Right lobe of liver (tissue), 4 donors: Measurements from ENCODE around the gene KRT36.

Experiments
- POLR2A ChIP-seq: fragments of 450-650 bp; IDR thresholded peaks from one replicate; pipeline ENCODE4 v1.6.1; 2017; ENCODE audit warnings: antibody characterized with exemption, mild to moderate bottlenecking
- TF ChIP-seq, protein P1 (sequence below), 4 donors: fragments of 200-600 bp in 3 of 4; fragments of 450-650 bp in 1 of 4; IDR thresholded peaks; one replicate each; pipeline versions ENCODE4 v1.5.1 to v1.8.0; 2016 to 2022; ENCODE audit warnings: antibody characterized with exemption in 4 of 4, mild to moderate bottlenecking in 2 of 4
- donor health status: DM: no; HTN: no; CAD: no.
- donor health status: DM: no; HTN: no; CAD: no.
- donor health status: DM: no; HTN: yes; CAD: no.

DNA sequence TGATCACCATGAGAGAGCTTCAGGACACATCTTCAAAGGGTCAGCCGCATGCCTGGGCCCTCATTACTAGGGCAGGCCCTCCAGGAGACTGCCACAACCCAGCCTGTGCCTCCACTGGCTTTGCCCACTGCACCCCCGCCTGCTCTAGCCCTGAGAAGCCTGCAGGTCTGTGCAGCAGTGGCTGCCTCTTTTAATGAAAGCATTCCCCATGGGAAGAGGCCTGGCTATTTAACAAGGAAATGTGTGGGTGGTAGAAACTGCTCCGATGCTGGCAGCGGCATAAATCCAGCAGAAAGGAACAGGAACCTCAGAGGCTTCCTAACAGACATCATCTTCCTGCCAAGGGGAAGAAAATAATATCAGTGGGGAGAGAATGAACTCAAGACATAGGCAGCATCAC is 22.1 kb downstream of the KRT36 start:
- TF ChIP-seq, protein P1, sequence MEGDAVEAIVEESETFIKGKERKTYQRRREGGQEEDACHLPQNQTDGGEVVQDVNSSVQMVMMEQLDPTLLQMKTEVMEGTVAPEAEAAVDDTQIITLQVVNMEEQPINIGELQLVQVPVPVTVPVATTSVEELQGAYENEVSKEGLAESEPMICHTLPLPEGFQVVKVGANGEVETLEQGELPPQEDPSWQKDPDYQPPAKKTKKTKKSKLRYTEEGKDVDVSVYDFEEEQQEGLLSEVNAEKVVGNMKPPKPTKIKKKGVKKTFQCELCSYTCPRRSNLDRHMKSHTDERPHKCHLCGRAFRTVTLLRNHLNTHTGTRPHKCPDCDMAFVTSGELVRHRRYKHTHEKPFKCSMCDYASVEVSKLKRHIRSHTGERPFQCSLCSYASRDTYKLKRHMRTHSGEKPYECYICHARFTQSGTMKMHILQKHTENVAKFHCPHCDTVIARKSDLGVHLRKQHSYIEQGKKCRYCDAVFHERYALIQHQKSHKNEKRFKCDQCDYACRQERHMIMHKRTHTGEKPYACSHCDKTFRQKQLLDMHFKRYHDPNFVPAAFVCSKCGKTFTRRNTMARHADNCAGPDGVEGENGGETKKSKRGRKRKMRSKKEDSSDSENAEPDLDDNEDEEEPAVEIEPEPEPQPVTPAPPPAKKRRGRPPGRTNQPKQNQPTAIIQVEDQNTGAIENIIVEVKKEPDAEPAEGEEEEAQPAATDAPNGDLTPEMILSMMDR (IDR thresholded peaks at IDR 0.05) = no peak
- no peak for TF ChIP-seq POLR2A
